DOHH2 (cell line): ENCODE data around the gene DDX18.

ENCODE experiments used
- CTCF ChIP-seq: fragments of 200-600 bp; sonication (generic); IDR thresholded peaks from one replicate; pipeline ENCODE4 v1.5.1; 2014; ENCODE audit warnings: antibody characterized with exemption, mild to moderate bottlenecking, low read depth, low read length; ENCODE audit not compliant: poor library complexity, severe bottlenecking
- EZH2phosphoT487 ChIP-seq: fragments of 200-600 bp; sonication (generic); IDR thresholded peaks from 2 replicates; pipeline ENCODE4 v1.6.1; 2017; ENCODE audit warnings: borderline replicate concordance, mild to moderate bottlenecking, antibody characterized with exemption, low read length, moderate library complexity, mixed read lengths

- no peak for TF ChIP-seq CTCF
- no peak for TF ChIP-seq EZH2phosphoT487
Observed at GRCh38 chr2:117853873-117854272, 39.4 kb downstream of the DDX18 start.
